H9 (cell line): Measurements from ENCODE around the gene BET1L. TPM values are rescaled to one million over a fixed set of nuclear protein-coding genes. Genes with fewer than 3 reads are reported as not detected.

ENCODE experiments used
- DNase-seq: peaks from one replicate; pipeline ENCODE4 v3.0.0-alpha.2; 2017
- H2AFZ ChIP-seq: one replicate; pipeline ENCODE4 v1.6.1; 2013; ENCODE audit warnings: mild to moderate bottlenecking, low read length, control low read depth, moderate library complexity
- H2AK5ac ChIP-seq: 2 replicates; pipeline ENCODE4 v1.6.1; 2013; ENCODE audit warnings: low read length, control low read depth, mixed read lengths; ENCODE audit not compliant: insufficient read length
- H2BK120ac ChIP-seq: one replicate; pipeline ENCODE4 v1.6.1; 2013; ENCODE audit warnings: low read depth, mild to moderate bottlenecking, low read length, control low read depth, inconsistent platforms; ENCODE audit not compliant: poor library complexity, severe bottlenecking
- H2BK12ac ChIP-seq: 2 replicates; pipeline ENCODE4 v1.6.1; 2013; ENCODE audit warnings: low read length, control low read depth, mixed read lengths, low read depth; ENCODE audit not compliant: insufficient read length
- H2BK15ac ChIP-seq: 2 replicates; pipeline ENCODE4 v1.6.1; 2013; ENCODE audit warnings: low read depth, low read length, control low read depth
- H2BK20ac ChIP-seq: one replicate; pipeline ENCODE4 v1.6.1; 2013; ENCODE audit warnings: low read depth, mild to moderate bottlenecking, low read length, control low read depth, inconsistent platforms; ENCODE audit not compliant: poor library complexity, severe bottlenecking
- H2BK5ac ChIP-seq: 2 replicates; pipeline ENCODE4 v1.6.1; 2013; ENCODE audit warnings: low read length, control low read depth, mixed read lengths; ENCODE audit not compliant: insufficient read length
- H3K14ac ChIP-seq: 2 replicates; pipeline ENCODE4 v1.6.1; 2013; ENCODE audit warnings: low read length, control low read depth; ENCODE audit not compliant: insufficient read depth
- H3K18ac ChIP-seq: 2 replicates; pipeline ENCODE4 v1.6.1; 2013; ENCODE audit warnings: low read depth, mild to moderate bottlenecking, mixed read lengths, low read length, control low read depth; ENCODE audit not compliant: insufficient read length
- H3K23ac ChIP-seq: 2 replicates; pipeline ENCODE4 v1.6.1; 2013; ENCODE audit warnings: low read length, control low read depth, mixed read lengths, low read depth; ENCODE audit not compliant: insufficient read length
- H3K23me2 ChIP-seq: 2 replicates; pipeline ENCODE4 v1.6.1; 2013; ENCODE audit warnings: low read depth, mild to moderate bottlenecking, mixed read lengths, low read length, control low read depth; ENCODE audit not compliant: insufficient read length, poor library complexity, severe bottlenecking
- H3K27ac ChIP-seq: 2 replicates; pipeline ENCODE4 v1.5.1; 2013; ENCODE audit warnings: low read length, control low read depth, mixed read lengths, low read depth; ENCODE audit not compliant: insufficient read length
- H3K27me3 ChIP-seq: 2 replicates; pipeline ENCODE4 v1.6.1; 2013; ENCODE audit warnings: low read length, control low read depth, inconsistent platforms; ENCODE audit not compliant: insufficient read depth
- H3K4ac ChIP-seq: 2 replicates; pipeline ENCODE4 v1.6.1; 2013; ENCODE audit warnings: low read depth, mild to moderate bottlenecking, control low read depth, inconsistent platforms, low read length, moderate library complexity
- H3K4me1 ChIP-seq: 2 replicates; pipeline ENCODE4 v1.6.1; 2013; ENCODE audit warnings: low read length, control low read depth, inconsistent platforms; ENCODE audit not compliant: insufficient read depth
- H3K4me2 ChIP-seq: 2 replicates; pipeline ENCODE4 v1.6.1; 2013; ENCODE audit warnings: low read length, control low read depth, mixed read lengths; ENCODE audit not compliant: insufficient read length, insufficient read depth
- H3K56ac ChIP-seq: 2 replicates; pipeline ENCODE4 v1.6.1; 2013; ENCODE audit warnings: low read depth, mild to moderate bottlenecking, mixed read lengths, low read length, control low read depth; ENCODE audit not compliant: insufficient read length
- H3K79me1 ChIP-seq: 2 replicates; pipeline ENCODE4 v1.6.1; 2013; ENCODE audit warnings: low read depth, mild to moderate bottlenecking, moderate library complexity, low read length, control low read depth, inconsistent platforms; ENCODE audit not compliant: insufficient read depth, poor library complexity, severe bottlenecking
- H3K79me2 ChIP-seq: 2 replicates; pipeline ENCODE4 v1.6.1; 2013; ENCODE audit warnings: low read length, control low read depth, inconsistent platforms; ENCODE audit not compliant: insufficient read depth
- H3K9ac ChIP-seq: 2 replicates; pipeline ENCODE4 v1.6.1; 2013; ENCODE audit warnings: low read length, control low read depth, mixed read lengths; ENCODE audit not compliant: insufficient read length; ENCODE audit errors: extremely low read depth
- H3K9me3 ChIP-seq: one replicate; pipeline ENCODE4 v1.6.1; 2013; ENCODE audit warnings: low read depth, low read length, inconsistent platforms; ENCODE audit not compliant: control insufficient read depth
- H3T11ph ChIP-seq: one replicate; pipeline ENCODE4 v1.6.1; 2013; ENCODE audit warnings: mild to moderate bottlenecking, low read length, control low read depth, inconsistent platforms
- H4K20me1 ChIP-seq: one replicate; pipeline ENCODE4 v1.6.1; 2013; ENCODE audit not compliant: control insufficient read depth, insufficient read length, insufficient read depth
- H4K5ac ChIP-seq: 2 replicates; pipeline ENCODE4 v1.6.1; 2013; ENCODE audit warnings: low read depth, mild to moderate bottlenecking, mixed read lengths, low read length, control low read depth; ENCODE audit not compliant: insufficient read length
- H4K8ac ChIP-seq: replicated peaks from 2 replicates; pipeline ENCODE4 v1.6.1; 2013; ENCODE audit warnings: low read length, control low read depth, mixed read lengths, low read depth; ENCODE audit not compliant: insufficient read length
- H4K91ac ChIP-seq: 2 replicates; pipeline ENCODE4 v1.6.1; 2013; ENCODE audit warnings: low read depth, mild to moderate bottlenecking, moderate library complexity, mixed read lengths, low read length, control low read depth; ENCODE audit not compliant: insufficient read length
- H3K27ac Mint-ChIP-seq, 3 experiments: 2 replicates in 2 of 3; 3 replicates in 1 of 3; pipeline ENCODE4 v1.8.0; 2020 to 2021; ENCODE audit warnings: mixed read lengths in 3 of 3, mild to moderate bottlenecking in 1 of 3, moderate library complexity in 1 of 3
- H3K27me3 Mint-ChIP-seq: 2 replicates; pipeline ENCODE4 v1.8.0; 2021; ENCODE audit warnings: low read depth, mild to moderate bottlenecking, moderate library complexity, mixed read lengths
- H3K36me3 Mint-ChIP-seq, 3 experiments: 2 replicates in 2 of 3; 3 replicates in 1 of 3; pipeline ENCODE4 v1.8.0; 2020 to 2021; ENCODE audit warnings: low read depth in 3 of 3, mixed read lengths in 3 of 3; ENCODE audit not compliant: insufficient read depth in 1 of 3
- H3K4me1 Mint-ChIP-seq, 2 experiments: 2 replicates each; pipeline ENCODE4 v1.8.0; 2020; ENCODE audit warnings: mixed read lengths in 2 of 2
- H3K4me3 Mint-ChIP-seq, 2 experiments: 2 replicates in 1 of 2; 3 replicates in 1 of 2; pipeline ENCODE4 v1.8.0; 2020 to 2021; ENCODE audit warnings: mild to moderate bottlenecking in 2 of 2, mixed read lengths in 2 of 2, moderate library complexity in 1 of 2
- H3K9me3 Mint-ChIP-seq, 2 experiments: 2 replicates in 1 of 2; 3 replicates in 1 of 2; pipeline ENCODE4 v1.8.0; 2020; ENCODE audit warnings: mild to moderate bottlenecking in 2 of 2, mixed read lengths in 2 of 2, moderate library complexity in 1 of 2
- CTCF ChIP-seq: fragments of 200-600 bp; sonication (generic); conservative IDR thresholded peaks from 3 replicates; pipeline ENCODE4 v1.8.0; 2021; ENCODE audit warnings: antibody characterized with exemption, mild to moderate bottlenecking
- WGBS: extraction: QIAGEN DNeasy Blood & Tissue Kit; methylation state at CpG from one replicate; pipeline ENCODE4 v1.1.7; 2013; ENCODE audit warnings: missing lambda C conversion rate, low lambda C conversion rate, mixed read lengths; ENCODE audit not compliant: insufficient read length; ENCODE audit errors: extremely low coverage; 5-methylcytosine and 5-hydroxymethylcytosine counted together
- total RNA-seq: library from RNA; stranded (reverse); gene quantifications from 2 replicates; pipeline ENCODE4 v1.2.1, GENCODE V29; 2021

The BET1L gene
- total RNA-seq, 1 experiment from 2014 or later, result 49.4 TPM

DNA sequence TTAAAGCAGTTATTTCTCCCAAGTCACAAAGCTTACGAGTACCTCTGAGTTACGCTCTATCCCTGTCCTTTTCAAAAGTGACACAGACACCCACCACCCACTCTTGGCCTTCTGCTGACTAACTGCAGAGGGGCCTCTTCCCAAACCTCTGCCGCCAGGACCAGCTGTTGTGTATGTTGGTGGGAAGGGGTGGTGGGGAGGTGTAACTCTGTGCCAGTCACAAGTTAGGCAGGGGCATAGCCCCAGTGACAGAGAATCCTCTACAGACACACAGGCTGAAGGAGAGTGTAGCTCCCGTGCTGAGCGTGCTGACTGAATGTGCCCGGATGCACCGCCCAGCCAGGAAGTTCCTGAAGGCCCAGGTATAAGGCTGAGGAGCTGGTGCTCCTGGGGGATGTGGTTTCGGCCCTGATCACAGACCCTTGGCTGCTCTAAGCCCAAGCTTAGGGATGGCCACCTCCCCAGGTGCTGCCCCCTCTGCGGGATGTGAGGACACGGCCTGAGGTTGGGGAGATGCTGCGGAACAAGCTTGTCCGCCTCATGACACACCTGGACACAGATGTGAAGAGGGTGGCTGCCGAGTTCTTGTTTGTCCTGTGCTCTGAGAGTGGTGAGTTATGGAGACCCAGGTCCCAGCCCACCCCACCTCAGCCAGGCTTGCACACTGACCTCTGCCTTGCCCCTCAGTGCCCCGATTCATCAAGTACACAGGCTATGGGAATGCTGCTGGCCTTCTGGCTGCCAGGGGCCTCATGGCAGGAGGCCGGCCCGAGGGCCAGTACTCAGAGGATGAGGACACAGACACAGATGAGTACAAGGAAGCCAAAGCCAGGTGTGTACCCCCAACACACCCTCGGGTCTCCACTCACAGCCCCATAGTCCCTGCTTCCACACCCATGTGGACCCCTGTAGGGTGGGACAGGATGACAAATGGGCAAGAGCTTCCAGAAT lies 5.2 kb upstream of the BET1L start:
- Histone ChIP-seq H2BK15ac (no peak overlapping the region), H2BK12ac (no peak overlapping the region), H3K79me2 (no peaks in the 10 kb centered on the region; the same call in 1 of the 2 replicates), H3K56ac (no peak overlapping the region), H3K9ac (no peak overlapping the region), H4K91ac (no peak overlapping the region), H3K4ac (no peak overlapping the region), H3K18ac (no peak overlapping the region), H2BK120ac (no peak overlapping the region), H3K23ac (no peak overlapping the region), H3K79me1 (no peaks in the 10 kb centered on the region), H3K9me3 (no peaks in the 10 kb centered on the region), H3K14ac (no peak overlapping the region), H2AFZ (no peak overlapping the region), H3K27ac (no peak overlapping the region), H3K27me3 (no peaks in the 10 kb centered on the region), H4K8ac (no peak overlapping the region), H3T11ph (no peak overlapping the region), H4K20me1 (no peaks in the 10 kb centered on the region), H2AK5ac (no peak overlapping the region), H3K23me2 (peaks cover 15% of the 10 kb centered on the region), H4K5ac (no peak overlapping the region), H3K4me2 (no peak overlapping the region), H3K4me1 (no peaks in the 10 kb centered on the region), H2BK20ac (no peak overlapping the region), H2BK5ac (no peak overlapping the region)
- Mint-ChIP-seq H3K36me3 (peaks cover 28 to 69% (median 62%) of the 10 kb centered on the region in 3 experiments), H3K4me1 (peaks cover 0 to 8% of the 10 kb centered on the region in 2 experiments; a peak in 3 of 4 replicates), H3K4me3 (no peak overlapping the region), H3K27me3 (no peaks in the 10 kb centered on the region), H3K9me3 (no peaks in the 10 kb centered on the region), H3K27ac (no peak overlapping the region; a peak in 1 of 7 replicates)
- no peak for TF ChIP-seq CTCF
- no peak for DNase-seq
- WGBS, result no CpG with 5 or more reads among the region's 17 CpGs
